Measurements from ENCODE around the gene VIPR1.
"Not testable (repeated sequence)": the region's sequence is repeated elsewhere in the genome, so short reads cannot be mapped to it uniquely, and the experiment has no call there.

Gene VIPR1

DNA sequence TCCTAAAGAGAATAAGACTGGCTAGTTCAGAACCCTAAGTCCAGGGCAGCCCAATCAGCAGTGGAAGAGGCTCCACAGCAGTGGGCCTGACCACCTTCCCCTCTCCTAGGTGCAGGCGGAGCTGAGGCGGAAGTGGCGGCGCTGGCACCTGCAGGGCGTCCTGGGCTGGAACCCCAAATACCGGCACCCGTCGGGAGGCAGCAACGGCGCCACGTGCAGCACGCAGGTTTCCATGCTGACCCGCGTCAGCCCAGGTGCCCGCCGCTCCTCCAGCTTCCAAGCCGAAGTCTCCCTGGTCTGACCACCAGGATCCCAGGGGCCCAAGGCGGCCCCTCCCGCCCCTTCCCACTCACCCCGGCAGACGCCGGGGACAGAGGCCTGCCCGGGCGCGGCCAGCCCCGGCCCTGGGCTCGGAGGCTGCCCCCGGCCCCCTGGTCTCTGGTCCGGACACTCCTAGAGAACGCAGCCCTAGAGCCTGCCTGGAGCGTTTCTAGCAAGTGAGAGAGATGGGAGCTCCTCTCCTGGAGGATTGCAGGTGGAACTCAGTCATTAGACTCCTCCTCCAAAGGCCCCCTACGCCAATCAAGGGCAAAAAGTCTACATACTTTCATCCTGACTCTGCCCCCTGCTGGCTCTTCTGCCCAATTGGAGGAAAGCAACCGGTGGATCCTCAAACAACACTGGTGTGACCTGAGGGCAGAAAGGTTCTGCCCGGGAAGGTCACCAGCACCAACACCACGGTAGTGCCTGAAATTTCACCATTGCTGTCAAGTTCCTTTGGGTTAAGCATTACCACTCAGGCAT is 33.7 kb downstream of the VIPR1 start:
- DNase-seq (ENCODE audit: low read depth), result no peak

DNA sequence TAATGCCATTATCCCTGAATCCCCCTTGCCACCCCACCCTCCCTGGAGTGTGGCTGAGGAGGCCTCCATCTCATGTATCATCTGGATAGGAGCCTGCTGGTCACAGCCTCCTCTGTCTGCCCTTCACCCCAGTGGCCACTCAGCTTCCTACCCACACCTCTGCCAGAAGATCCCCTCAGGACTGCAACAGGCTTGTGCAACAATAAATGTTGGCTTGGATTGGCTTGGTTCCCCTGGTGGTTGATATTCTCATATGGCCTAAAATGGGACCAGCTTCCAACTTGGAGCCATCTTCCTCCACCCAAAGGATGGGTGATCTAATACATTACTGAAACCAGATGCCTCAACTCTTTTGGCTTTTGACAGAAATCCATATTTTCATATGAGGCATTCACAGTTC is 34.9 kb downstream of the VIPR1 start:
- peak; percentile 12 for DNase-seq (ENCODE audit: low read depth)

DNA sequence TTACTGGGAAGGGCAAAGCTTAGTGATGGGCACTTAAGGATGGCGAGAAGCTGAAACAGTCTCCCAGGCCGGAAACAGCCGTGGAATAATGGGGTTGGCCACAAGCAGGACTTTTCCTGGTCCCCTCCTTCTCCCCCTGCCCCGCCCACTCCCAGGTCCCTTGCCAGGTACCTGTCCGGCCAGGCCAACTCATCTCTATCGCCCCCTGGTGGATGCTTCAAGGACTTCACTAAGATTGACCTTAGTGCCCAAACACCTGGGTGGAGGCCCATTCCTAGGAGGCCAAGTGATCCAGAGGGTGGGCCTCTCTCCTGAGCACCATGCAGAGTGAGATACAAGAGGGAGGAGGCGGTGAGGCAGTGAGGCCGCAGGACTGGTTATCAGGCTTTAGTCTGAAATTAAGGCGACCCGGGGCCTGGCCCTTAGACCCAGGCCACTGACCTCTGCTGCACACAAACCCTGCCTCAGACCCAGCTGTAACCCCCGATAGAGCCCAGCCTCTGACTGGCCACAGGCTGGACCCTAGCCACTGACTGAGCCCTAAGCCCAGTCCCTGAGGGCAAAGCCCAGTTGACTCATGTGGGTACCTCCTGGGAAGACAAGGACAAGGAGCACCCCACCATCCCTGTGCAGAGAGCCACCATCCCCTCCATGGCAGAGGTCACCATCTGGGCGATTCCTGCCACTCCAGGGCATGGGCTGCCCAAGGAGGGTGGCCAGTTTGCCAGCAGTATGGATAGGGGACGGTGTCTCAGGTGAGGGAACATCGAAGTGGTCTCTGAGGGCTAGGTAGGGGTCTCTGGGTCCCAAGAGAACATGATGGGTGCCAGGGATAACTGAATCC is 37.6 kb downstream of the VIPR1 start:
- DNase-seq (ENCODE audit: low read depth), result no peak

DNA sequence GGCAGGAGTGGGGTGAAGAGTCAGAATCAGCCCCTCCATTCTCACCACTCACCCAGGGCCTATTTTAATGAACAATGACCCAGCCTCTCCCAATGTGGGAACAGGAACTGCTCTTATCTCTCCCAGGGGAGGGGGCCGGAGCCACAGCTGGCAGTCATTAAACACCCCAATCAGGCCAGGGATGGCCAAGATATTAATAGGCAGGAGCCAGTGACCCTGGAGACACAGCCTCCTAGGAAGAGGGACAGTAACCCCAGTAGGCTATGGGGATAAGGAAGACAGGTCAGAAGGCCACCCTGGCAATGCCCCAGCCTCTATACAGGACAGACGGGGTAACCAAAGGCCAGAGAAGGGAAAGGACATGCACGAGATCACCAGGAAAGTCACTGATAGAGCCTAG is 38.6 kb downstream of the VIPR1 start:
- DNase-seq (ENCODE audit: low read depth), result no peak

DNA sequence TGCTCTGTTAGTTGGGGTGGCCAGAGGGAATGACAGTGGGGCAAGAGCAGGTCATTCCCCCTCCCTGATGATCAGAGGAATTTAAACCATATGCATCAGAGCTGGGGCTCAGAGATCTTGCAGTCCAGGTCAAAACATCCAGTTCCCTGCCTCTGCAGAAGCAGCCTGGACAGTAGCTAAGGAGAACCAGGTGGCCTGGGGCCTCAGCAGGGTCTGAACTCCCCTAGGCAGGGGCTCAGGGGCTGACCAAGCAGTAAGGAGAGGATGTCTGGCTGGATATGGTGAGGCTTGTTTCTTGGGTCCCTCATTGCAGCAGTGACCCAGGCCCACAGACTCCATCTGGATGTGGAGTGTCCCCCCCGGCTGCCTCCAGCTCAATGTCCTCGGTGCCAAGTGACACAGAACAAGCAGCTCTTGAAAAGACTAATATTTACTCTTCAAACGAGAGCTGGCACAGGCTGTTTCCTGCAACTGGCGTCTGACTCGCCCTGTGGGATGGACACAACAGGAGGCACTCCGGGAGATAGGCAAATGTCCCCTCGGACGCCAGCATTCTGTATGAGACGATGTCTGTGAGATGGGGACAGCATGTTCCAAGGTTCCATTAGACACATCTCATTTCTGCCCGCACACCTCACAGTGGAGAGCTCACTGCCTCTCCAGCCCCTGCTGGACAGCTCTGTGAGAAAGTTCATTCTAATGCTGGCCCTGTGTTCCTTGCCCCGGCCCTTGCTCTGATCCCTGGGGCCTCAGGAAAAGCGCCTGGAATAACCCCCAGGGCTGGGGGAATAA is 42.2 kb downstream of the VIPR1 start:
- no peak for DNase-seq (ENCODE audit: low read depth)

DNA sequence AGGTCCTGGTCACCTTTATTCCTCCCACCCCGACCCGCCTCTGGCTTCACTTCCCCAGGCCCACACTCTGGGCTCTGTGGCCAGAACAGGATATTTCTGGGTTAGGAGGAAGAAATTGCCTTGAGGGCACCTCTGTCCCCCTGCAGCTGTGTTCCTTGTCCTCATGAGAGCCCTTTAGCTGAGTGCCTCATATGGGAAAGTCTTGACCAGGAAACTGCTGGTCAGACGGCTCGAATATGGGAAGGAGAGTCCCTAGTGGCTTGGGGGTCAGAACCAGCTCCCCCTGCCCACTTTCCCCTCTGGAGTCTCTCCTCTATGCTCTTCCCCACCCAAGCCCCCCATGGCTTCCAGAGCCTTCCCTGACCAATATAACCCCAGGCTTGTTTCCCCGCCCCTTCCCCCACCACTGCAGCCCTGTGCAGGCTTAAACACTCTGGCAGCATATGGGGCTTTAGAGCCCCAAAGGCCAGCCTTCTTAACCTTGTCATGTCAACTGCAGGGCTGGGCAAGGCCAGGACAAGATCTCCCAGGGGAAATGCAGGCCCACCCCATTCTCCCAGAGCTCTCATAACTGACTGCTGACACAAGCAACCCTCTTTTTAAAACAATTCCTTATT is 42.9 kb downstream of the VIPR1 start:
- no peak for DNase-seq (ENCODE audit: low read depth)

DNA sequence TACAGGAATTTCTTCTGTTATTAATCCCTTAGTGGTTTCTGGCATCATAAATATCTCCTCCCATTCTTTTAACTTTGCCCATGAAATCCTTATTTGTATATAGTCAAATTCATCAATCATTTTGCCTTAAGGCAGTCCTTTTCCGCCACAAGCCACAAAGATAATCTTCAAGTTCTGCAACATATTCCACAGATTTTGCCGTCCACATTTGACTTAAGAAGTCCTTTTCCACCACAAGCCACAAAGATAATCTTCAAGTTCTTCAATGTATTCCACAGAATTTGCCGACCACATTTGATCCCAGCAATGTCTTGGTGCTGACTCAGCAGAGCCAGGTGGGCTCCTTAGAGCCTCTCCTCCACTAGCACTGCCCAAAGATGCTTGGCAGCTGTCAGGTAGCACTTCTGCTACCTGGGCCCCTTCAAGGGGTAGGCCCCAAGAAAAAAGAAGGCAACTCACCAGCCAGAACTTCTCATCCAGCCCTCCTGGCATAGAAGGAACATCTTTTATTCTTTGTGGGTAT is 44.3 kb downstream of the VIPR1 start:
- DNase-seq (ENCODE audit: low read depth), result no peak

DNA sequence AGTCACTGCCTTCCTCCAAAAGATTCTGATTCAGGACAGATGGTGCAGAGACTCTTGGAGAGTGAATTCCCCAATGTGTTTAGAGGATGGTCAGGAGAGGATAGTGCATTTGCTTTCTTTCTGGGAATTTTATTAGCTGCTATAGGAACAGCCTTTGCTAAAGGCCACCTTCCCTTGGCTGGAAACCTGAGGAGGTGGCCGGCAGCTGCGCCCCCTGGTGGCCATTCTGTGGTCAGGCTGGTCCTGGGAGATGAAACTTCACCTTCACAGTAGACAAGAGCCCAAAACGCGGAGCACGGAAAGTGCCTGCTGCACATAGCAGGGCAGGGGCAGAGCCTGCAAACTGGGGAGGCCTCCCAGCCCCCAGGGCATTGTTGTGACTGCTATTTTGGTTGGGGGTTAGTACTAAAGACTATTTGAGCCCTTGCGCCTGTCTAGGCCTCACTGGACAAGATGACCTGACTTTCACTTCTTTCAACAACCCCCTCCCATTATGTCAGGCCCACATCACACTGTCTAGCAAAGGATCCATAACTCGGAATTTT is 45.0 kb downstream of the VIPR1 start:
- no peak for DNase-seq (ENCODE audit: low read depth)

DNA sequence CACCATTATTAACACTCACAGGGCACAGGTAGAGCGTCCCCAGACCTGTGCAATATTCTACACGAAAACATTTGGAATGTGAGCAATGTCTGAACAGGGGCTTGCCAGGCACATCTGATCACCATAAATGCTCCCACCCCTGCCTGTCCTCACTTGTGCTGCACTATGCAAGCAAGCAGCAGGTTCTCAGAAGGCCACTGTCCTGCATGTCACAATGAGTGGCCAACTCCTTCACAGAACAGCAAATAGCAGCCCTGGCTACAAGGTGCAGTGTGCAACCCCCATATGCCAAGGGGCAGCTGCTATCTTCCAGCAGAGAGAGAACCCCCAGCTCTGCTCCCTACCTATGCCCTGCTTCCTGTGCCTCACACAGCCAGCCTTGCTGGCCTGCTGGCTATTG is 46.7 kb downstream of the VIPR1 start:
- DNase-seq (ENCODE audit: low read depth), result no peak

DNA sequence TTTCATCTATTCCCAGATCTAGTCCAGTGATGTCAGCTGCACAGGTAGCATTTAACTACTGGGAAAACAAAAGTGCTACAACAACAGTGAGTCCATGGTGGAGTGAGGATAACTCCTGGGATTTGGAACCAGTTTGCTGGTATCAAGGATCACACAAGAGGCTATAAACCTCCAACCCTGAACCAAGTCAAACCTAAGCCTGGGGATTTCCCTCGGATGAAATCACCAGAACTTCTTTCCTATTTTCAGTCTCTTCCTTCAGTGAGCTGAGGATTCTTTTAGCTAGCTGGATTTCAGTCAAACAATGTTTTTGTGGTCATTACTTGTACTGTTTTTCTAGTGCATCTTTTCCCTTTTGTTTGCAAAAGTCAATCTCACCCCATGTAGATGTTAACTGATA is 47.8 kb downstream of the VIPR1 start:
- DNase-seq (ENCODE audit: low read depth), result no peak

DNA sequence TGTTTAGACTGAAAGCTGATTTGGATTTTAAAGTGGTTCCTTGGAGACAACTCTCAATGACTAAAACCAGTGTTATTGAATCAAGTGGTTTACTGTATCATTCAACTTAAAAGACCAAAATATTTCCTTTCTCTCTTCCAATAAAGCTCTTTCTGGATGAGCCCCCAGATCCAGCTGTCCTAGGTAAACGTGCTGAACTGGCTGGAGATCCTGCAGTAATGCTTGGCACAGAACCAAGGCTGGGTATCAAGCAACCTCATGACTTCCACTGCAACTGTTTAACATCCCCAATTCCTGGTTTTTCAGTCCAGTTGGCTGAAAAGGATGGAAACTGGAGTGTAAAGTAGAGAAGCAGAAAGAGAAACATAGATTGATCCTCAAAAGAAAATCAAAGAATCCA is 50.4 kb downstream of the VIPR1 start:
- no peak for DNase-seq (ENCODE audit: low read depth)

DNA sequence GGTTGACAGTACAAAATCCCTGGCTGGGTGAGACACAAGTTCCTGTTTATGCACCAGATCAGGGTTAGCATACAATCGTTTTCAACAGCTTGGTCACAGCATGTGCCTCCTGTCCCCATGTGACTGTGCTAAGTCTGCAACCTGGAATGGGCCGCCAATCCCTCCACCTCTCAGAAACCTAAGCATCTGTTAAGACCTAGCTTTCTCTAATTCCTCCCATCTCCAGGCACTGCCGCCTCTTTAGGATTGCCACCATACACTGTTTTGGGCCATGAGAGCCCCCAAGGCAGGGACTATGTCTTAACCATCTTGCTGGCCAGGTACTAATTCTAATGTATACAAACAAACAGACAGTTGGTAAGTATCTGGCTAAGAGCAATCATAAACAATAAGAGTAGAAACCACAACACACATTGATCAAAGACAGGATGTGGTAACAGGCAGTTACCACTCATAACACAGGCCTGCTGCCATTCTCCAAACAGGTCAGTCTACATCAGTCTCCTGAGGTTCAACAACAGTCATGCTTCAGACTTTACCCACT is 53.7 kb downstream of the VIPR1 start:
- DNase-seq (ENCODE audit: low read depth), result no peak

DNA sequence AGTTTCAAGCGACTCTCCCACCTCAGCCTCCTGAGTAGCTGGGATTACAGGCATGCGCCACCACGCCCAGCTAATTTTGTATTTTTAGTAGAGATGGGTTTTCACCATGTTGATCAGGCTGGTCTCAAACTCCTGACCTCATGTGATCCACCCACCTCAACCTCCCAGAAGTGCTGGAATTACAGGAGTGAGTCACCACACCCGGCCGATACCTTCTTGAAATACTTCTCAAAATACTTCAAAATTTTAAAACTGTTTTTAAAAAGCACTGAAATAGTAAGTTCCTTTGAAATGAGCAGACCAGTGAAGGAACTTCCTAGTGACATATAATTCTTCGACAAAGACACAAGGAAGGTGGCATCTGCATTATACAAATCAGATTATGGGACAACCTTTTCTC is 54.4 kb downstream of the VIPR1 start:
- DNase-seq (ENCODE audit: low read depth), result not testable (repeated sequence)

DNA sequence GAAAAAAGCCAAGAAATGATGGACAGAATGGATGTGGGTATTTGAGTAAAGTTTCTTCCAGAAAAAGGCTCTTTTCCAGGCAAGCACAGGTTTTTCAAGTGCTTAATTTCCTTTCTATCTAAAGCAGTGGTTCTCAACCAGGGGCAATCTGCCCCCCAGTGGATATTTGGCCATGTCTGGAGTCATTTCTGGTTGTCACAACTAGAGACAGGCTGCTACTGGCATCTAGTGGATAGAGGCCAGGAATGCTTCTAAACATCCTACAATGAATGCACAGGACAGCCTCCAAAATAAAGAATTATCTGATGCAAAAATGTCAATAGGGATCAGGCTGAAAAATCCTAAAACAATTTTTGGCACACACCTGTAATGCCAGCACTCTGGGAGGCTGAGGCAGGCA is 55.4 kb downstream of the VIPR1 start:
- DNase-seq (ENCODE audit: low read depth), result no peak

DNA sequence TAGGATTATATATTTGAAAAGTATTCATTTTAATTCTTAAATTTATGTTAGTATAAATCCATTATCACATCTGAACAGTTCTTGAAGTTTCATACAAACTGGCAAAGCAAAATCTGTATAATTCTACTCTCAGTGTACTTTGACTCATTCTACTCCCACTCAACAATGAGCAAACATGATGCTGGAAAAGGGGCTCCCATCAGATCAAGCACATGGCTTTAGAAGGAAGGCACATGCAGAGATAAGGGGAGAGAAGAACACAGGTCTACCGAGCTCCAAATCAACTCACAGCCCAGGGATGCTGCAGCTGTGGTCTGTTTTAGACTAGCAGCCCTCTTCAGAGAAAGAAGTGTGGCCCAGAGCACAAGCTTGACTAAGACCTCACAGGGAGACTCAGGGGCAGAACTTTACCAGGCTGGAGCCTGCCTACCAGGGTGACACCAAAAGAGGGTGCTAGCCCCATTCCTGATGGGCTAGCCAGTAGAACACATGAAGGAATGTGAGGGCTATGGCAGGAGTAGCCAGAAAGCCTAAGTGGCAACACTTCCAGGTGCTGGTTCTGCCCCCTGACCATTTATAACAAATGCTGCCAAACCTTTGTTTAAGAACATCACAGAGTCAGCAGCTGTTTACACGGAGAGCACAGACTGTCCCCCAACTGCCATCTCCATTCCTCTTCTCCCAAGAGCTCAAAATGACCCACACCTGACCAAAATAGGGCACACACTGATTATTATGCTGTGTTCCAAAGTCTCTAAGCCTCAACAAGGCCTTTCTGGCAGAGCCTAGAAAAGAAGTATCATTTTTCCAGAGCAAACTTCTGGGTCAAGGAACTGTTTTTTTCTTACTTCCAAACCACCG is 59.8 kb downstream of the VIPR1 start:
- DNase-seq (ENCODE audit: low read depth), result no peak

DNA sequence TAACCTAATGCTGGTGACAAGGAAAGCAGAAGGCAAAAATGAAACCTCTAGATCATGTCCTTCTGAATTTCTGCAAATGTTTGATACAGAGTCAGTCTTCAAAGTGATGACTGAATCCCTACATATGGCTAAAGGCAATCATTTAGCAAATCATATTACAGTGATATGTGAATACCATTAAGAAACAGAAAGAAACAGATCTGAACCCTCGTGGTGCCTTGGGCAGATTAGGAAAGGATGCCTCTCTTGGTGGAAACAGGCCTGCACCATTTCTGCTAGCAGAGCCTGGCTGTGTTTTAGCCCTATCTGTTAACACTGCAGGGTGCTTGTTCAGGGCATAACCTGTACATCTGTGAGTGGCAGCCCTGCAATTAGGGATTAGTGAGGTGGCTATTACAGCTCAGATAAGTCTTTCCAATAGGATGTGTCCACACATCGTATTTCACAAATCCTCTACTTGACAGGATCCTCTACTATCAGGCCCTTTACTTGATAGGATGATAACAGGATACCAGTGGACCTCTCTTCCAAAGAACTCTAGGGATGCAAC is 67.2 kb downstream of the VIPR1 start:
- no peak for DNase-seq (ENCODE audit: low read depth)

DNA sequence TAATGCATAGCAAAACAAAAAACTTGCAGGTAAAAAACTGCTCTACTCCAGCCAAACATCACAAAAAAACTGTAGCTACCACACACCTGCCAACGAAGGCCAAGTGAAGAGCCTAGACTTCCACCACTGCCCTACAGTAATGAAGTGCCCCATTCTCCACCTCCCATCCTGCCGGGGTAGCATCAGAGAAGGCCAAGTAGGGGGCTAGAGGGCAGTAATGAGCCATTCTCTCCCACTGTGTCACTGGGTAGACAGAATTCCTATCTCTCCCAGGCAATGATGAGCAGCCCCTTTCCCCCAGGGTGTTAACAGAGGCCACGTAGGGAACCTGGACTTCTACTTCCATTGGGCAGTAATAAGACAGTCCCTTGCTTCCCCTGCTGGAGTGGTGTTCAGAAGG is 69.8 kb downstream of the VIPR1 start:
- DNase-seq (ENCODE audit: low read depth), result no peak

DNA sequence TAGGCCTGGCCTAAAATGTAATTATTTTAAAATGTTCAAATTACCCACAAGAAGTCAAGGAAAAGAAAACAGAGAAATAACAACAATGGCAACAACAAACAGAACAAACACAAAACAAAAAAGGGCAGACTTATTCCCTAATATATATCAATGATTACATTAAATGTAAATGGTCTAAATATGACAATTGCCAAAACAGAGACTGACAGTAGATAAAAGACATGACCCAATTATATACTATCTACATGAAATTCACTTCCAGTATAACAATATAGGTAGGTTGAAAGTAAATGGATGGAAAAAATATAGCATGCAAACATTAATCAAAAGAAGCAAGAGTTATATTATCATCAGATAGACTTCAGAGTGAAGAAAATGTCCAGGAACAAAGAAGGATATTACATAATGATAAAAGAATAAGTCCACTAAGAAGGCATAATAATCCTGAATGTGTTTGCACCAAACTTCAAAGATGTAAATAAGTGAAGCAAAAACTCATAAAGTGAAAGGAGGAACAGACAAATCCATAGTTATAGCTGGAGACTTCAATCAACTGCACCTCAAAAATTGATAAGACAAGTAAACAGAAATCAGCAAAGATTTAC is 72.8 kb downstream of the VIPR1 start:
- DNase-seq (ENCODE audit: low read depth), result no peak

DNA sequence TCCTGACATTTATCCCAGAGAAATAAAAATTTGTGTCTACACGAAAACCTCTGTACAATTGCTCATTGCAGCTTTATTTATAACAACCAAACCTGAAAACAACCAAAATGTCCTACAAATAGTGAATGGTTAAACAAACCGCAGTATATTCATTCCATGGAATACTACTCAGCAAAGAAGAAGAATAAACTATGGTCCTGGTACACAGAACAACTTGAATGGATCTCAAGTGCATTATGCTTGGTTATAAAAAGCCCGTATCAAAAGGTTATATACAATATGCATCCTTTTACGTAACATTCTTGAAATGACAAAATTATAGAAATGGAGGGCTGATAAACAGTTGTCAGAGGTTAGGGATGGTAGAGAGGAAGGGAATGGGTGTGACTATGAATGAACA is 75.6 kb downstream of the VIPR1 start:
- DNase-seq (ENCODE audit: low read depth), result no peak

DNA sequence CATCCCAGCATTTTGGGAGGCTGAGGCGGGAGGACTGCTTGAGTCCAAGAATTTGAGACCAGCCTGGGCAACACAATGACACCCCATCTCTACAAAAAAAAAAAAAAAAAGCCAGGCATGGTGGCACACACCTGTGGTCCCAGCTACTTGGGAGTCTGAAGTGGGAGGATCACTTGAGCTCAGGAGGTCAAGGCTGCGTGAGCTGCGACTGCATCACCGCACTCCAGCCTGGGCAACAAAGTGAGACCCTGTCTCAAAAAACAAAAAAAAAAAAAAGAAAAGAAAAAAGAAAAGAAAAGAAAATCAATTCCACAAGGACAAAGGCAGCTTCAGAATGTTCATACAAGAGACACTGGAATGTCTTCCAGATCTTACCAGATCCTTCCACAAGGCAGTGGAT is 76.9 kb downstream of the VIPR1 start:
- not testable (repeated sequence) for DNase-seq (ENCODE audit: low read depth)
